HPDE6-E6E7 (cell line): Measurements from ENCODE around the gene PFDN1.

ENCODE experiments used
- DNase-seq: peaks from one replicate; pipeline ENCODE4 v3.0.0; 2011; ENCODE audit warnings: missing footprints; ENCODE audit errors: extremely low spot score

The PFDN1 gene

DNA sequence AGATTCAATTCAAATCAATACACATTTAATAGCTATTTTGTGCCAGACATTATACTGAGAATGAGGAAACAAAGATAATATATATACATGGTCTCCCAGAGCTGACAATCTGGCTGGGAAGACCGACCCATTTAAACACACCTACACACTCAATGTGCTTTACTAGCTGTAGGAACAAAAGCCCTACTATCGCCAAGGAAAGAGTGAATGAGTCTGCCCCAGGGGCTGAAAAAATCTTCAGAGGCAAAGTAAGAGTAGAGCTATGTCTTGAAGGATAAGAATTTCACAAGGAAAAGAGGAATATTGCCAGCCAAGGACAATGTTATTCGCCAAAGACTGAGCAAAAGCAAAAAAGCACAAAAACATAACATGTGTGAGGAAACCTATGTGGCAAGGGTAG lies 6.6 kb downstream of the PFDN1 start:
- no peak for DNase-seq

DNA sequence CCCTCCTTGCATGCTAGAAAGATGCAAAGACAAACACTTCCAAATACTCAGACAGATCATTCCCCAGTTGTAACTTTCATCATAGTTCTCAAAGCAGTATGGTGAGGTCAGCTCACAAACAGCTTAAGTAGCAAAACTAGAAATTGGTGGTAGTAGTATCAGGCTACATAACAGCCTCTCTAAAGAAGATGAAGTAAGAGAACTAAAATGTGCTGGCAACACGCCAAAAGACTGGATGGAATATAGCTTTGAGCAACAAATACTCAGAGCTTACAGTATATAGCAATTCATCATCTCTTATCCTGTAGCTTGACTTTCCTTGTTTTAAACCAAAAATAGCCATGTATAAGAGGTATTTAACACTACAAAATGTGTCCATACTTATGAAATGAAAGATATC lies 7.5 kb downstream of the PFDN1 start:
- peak; percentile 20 for DNase-seq

DNA sequence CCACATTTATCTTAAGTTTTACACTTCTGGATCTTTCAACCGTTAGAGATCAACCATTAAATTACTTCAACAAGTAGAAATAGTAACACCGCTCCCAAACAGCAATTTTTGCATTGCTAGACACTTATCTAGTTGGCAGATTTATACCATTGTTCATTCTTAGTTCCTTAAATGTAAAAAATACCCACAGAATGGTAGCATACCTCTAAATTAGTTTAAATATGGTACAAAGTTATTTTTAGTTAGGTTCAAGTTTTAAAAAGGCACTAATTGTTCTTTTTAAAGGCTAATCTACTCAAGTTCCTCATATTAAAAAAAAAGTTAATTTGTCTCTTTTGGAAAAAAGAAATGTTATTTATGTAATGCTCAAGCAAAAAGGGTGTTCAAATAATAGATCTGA lies 8.1 kb downstream of the PFDN1 start:
- no peak for DNase-seq

DNA sequence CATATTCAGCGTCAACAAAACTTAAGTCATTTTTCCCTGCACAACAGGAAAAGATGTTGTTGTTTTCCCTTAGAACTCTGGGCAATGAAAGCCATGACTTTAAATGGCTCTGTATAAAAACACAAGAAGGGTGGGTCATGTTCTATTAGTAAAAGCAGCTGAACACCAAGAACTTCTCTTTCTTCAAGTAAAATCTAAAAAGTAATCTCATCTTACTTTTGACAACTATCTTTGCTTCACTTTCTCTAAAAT lies 9.1 kb downstream of the PFDN1 start:
- DNase-seq: no peak

DNA sequence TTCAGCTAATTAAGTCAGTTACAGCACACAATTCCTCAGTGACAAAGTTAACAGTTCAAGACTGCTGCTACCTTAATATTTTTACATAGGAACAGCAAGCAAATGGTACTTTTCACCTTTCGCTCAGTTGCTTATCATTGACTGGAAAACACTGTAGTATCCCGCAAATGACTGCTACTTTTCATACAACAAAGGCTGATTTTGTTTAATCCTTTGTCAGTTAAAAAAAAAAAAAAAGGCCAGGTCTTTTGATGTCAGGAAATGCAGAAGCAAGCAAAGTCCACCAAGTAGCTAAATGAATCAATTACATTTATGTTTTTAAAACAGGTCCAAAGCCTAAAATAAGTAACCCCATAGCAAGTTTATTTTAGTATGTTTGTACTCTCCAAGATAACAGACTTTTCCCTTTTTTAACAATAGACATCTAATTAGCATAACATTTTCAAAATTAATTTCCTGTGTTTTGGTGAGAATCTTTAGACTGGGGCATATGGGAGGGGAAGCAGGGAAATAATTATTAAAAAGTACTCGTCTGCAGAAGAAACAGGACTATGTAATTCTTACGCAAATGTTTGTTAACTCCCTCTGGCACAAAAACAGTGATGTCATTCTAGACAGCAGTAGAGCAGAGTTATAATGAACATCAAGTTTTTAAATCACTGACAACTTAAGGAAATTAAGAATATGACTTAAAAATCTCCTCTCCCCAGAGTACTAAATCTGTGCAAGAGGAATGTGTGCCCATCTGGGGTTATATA lies 9.6 kb downstream of the PFDN1 start:
- no peak for DNase-seq

DNA sequence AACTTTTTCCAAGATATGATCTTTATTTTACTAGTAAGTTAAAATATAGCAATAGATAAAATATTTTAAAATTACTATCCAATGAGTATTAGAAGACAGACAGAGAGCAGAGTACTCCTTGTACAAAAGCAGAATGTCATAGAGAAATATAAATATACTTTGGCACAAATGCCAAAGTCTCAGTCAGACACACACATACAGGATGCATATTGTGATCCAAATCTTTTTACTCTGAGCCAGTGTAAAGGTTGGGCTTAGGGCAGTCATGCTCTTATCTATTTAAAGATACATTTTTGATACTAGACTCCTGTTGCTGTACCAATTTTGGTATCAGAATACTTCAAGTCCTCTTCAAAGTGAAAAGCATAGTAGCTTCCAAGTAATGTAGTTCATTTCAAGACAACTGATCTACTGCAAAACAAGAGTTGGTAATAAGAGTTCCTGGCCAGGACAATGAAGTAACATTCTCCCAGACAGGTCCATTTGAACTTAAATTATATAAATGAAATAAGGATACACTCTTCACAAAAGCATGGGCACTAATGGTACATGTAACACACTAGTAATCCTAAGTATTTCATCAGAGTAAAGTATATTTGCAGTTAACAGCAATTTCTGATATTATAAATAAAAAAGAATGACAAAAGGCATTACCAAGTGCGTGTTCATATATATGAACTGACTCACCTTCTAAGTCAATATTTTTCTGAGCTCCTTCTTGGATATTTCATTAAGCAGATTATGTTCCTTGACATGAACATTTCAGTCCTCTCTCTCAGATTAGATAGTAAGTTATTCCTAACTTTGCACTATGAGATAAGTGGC lies 10.5 kb downstream of the PFDN1 start:
- DNase-seq: no peak

DNA sequence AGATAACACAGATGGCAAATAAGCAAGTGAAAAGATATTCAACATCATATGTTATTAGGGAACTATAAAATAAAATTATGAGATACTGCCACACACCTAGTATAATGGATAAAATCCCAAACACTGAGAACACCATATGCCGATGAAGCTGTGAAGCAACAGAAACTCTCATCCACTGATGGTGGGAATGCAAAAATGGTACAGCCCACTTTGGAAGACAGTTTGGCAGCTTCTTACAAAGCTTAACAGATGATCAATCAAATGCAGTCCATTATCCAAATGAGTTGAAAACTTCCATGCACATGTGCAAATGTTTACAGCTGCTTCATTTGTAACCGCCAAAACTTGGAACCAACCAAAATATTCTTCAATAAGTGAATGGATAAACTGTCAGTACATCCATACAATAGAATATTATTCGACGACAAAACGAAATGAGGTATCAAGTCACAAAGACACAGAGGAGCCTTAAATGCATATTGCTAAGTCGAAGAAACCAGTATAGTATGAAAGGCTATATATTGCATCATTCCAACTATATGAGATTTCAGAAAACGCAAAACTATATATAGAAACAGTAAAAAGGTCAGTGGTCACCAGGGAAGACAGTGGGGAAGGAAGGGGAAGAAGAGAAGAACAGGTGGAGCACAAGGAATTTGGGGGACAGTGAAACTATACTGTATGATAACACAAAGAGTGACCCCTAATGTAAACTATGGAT lies 14.9 kb downstream of the PFDN1 start:
- DNase-seq: no peak

DNA sequence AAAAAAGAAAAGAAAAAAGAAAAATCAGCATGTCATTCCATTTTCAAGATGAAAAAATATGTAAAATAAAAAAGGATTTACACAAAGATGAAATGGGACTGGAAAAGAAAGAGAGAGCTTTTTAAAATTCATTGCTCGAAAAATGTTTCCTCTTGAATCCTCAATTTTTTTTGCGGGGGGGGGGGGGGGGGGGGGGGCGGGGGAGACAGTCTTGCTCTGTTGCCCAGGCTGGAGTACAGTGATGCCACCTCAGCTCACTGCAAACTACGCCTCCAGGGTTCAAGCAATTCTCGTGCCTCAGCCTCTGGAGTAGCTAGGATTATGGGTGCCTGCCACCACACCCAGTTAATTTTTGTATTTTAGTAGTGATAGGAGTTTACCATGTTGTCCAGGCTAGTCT lies 16.5 kb downstream of the PFDN1 start:
- DNase-seq: no peak

DNA sequence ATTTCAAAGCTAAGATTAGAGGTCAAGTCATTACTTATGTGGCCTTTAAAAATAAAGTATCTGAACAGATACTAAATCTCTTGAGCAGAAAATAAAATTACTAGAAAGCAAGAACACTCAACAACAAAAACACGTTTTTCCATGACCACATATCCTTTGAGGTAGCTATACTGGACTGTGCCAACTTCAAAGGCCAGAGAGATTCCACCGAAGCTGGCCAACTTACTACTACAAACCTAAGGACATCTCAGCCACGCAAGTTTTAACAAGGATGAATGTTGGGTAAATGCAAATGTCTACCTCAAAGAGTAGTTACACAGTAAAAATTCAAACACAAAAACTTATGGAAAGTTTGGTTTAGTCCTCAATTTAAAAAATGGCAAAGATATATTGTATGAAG lies 18.9 kb downstream of the PFDN1 start:
- DNase-seq: no peak

DNA sequence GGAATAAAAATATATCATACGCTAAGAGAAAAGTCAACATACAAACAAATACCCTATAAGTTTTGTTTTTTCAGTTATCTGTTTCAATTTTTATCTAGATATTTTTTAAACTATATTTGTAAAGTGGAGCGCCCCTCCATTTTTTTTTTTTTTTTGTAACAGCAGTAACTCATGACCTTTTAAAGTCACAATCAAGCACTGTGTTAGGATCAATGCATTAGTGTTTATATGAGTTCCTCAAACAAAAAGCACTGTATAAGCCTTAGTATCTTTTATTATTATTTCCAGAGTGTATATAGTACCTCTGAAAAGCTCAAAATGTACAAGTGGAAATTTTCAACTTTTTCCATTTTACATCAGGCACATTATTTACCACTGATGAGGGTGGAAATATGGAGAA lies 20.6 kb downstream of the PFDN1 start:
- no peak for DNase-seq

DNA sequence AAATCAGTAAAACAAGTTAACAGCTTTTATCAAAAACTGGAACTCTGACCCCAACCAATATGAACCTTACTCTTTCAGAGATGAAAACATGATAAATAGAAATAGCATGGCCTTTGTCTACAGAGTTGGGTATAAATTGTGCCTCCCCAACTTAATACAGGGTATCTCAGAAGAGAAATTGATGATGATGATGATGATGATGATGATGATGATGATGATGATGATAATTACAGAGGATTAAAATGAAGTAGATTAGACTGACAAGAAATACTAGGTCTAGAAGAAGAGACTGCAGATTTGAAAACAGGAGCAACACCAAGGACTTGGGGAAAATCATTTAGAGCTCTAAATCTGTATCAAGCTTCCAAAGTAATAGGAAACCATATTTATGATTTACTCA lies 27.1 kb downstream of the PFDN1 start:
- no peak for DNase-seq

DNA sequence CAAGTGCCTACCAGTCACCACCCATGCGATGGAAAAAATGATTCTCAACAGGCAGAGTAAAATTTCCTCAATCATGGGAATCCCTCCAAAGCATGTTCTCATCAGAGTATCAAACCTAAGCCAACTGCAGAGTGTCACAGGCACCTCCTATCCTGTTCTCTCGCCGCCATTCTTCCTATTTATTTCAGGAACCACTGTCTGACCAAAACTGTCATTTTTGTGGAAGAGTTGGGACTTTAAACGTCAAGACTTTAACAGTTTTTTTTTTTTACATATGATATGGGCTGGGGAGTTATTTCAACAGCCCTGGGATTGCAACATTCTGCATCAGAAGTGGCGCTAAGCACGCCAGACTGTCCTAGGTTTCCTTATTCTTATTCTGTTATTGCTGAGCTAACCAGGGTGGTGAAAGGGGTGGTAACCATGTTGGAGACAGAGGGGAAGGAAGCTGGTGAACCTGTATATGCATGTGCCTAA lies 29.5 kb downstream of the PFDN1 start:
- no peak for DNase-seq

DNA sequence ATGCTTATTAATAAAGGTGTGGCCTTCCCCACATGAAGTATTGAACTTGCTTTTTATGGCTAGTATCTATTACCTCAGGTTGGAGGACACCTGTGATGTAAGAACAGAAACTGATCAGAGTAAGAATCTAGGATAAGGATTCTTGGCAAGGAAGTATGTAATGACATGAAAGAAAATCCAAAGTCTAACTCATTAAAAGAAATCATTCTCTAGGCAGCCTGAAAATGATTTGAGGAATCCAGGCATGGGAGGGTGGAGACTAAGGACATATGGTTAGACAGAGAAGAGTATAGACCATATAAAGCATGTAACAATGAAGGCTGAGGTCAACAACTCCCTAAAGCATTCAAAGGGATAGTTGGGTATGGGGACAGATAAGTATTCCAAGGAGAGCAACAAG lies 32.9 kb downstream of the PFDN1 start:
- no peak for DNase-seq

DNA sequence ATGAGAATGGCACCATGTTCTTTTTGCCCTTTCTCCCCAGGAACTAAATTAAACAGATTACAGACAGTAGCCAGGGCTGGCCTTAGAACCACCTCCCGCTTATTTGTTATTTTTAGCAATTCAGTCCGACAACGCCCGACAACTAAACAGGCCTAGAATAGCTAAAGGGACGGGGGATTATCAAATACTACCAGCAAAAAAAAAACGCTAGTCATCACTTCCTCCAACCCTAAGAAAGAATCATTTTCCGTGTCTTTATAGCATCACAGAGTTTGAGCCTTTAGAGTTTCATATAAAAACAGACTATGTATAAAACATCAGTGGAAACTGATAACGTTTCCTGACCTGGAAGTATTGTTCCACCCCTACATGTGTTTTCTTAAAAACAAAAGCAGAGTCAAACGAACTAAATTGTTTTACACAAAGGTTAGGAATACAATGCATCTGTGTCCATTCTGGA lies 35.3 kb downstream of the PFDN1 start:
- DNase-seq: no peak

DNA sequence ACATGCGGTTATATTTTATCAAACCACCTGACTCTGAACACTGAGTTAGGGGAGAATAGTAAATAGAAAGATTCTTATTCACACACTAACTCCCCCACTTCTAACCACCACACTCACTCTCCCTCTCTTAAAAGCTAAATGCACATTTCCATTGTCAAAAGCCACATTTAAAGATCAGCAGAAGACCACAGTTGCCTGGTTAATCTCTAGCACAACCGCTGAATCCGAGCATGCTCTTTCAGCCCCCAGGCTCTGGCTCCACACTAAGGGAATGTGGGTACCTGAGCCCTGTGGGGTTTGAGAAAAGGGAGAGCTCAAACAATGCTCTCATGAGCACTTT lies 35.7 kb downstream of the PFDN1 start:
- DNase-seq: no peak

DNA sequence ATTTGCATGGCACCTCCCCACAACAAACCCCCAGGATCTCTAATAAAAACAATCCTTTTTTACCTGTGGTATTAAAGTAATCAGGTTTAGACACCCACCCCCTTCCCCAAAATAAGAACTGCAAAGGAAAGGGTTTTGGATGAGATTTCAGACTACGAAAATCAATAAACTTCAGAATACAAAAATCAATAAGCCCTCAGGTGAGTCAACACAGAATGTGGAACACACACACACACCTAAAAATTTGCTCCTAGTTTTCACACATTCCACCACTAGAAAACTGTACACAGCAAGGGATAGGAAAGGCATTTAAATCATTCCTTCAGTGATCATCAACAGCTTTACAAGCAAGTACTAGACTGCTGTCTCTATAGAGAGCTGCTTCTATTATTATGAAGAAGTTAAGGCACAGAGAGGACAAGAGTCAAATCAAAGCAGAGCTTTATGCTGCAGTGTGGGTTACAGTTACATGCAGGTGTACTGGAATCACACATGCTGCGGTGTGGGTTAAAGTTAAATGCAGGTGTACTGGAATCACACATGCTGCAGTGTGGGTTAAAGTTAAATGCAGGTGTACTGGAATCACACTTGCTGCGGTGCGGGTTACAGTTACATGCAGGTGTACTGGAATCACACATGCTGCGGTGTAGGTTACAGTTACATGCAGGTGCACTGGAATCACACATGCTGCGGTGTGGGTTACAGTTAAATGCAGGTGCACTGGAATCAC lies 36.3 kb downstream of the PFDN1 start:
- DNase-seq: no peak

DNA sequence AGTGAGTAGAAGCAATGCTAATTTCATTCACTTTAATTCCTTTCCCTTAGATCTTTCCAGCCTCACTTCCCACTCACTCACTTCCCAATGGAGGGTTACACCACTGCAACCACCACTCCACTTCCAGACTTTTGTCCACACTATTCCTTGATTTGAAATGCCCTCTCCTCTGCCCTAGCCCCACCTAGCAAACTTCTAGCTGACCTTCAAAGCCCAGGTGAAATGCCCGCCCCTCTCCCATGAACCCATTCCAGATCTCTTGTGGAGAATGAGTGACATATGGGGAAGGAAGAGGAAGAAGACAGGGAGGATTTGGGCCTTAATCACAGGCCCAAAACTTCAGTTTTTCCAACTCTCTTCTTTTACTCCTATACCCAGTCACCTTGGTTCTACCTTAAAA lies 37.1 kb downstream of the PFDN1 start:
- no peak for DNase-seq

DNA sequence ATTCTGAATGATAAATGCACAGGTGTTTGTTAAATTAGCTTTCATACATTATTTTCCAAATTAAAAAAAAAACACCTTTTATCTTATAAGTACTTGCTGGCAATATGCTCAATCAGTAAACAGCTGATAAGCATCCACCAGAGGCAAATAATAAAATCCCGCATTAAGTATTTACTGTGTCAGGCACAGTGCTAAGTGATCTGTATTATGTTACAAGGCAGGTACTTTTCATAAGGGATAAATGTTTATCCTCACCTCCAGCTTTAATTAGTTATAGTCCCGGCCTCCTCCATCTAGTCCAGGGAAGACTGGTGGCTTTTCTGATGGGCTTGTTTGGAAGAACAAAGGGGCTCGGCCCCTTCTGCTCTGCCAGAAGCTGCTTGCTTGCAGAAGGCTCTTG lies 40.1 kb downstream of the PFDN1 start:
- DNase-seq: no peak

DNA sequence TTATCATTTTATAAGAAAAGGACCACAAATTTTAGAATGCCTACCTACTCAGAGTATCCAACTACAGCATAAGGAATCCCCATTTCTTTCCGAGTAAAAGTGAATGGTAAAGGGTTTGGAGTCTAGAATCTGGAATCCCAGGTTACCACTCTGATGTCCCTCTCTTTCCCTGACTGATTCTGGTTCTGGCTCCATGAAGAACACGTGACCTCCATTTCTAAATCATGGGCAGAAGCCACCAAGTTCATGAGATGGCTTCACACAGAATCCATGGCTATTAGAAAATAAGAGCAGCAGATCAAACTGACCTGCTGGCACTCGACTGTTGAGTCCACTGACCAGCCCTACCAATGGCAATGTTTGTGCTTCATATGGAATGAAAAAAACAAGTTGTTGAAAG lies 40.7 kb downstream of the PFDN1 start:
- DNase-seq: no peak

DNA sequence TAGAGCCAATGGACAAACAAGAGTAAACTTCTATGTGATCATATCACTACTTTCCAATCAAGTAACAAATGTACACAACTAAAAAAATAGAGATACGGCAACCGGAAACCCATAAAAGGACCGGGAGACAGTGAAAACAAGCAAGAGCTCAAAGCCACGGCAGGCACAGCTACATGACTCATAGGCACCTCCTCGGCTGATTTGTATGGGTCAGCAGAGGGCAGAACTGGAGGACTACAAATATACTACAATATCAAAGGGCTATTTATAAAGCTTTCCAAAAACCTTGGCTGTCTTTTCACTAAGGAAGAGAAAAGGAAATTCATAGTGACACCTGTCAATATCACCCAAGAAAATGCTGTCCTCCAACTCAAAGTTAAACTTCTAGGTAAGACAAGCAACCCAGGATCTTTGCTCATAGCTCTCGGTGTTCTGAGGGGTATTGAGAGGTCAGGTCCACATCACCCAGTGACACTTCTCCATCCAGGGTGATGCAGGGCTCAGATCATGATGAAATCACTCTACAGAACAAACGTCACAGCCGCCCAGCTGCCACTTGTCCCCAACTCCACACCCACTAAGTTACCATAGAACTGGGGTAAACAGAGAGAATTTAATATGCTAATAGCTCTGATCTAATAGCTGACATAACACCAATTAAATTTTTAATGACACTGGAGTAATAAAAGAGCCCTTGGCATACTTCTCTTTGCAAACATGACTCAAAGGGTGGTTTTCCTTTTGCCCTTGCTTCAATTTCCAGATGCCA lies 41.3 kb downstream of the PFDN1 start:
- DNase-seq: peak; percentile 95

DNA sequence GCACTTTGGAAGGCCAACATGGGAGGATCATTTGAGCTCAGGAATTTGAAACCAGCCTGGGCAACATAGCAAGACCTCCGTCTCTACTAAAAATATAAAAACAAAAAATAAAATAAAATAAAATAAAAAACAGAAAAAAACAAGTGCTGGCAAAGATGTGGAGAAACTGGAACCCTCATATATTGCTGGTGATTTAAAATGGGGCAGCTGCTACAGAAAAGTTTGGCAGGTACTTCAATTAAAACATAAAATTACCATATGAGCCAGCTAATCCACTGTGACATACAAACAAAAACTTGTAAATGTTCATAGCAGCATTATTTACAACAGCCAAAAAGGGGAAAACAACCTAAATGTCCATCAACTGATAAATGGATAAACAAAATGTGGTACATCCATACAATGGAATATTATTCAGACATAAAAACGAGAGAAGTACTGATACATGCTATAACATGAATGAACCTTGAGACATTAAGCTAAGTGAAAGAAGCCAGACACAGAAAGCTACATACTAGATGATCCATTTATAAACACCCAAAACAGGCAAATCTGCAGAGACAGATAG lies 42.7 kb downstream of the PFDN1 start:
- no peak for DNase-seq
